ENCODE measurements around the gene STXBP5.

The STXBP5 gene

DNA sequence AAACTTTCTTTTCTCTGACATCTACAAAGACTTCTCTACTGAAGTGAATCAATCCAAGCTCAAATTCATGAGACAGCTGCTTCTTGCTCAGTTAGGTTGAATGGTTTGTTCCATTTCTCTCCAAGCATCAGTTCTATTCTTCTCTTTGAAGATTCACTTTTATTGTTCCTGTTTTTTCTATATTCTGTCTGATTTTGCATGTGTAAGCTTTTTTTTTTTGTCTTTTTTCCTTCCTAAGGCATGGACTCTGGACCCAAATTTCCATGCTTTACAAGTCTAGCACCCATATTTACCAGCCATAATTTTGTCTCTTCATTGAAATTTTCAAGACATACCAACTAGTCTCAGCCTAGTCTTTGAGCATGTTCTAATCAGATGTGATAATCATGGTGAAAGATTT lies 25.9 kb upstream of the STXBP5 start:
- DNase-seq (ENCODE audit: low spot score): no peak

DNA sequence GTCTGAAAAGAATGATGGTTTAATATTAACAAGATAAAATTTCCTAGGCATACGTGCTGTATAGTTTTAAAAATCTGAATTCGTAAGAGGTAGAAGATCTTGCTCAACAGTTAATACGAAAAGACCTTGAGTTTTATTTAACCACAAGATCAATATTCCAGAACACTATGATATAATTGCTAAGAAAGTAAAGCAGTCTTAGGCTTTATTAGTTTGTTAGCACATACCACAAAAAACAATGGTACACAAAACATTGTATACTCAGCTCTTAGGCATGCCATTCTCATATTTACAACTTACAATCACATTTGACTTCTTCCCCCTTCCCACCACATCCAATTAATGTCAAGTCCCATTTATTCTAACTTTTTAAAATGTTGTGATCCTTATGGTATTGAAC lies 24.4 kb upstream of the STXBP5 start:
- no peak for DNase-seq (ENCODE audit: low spot score)

DNA sequence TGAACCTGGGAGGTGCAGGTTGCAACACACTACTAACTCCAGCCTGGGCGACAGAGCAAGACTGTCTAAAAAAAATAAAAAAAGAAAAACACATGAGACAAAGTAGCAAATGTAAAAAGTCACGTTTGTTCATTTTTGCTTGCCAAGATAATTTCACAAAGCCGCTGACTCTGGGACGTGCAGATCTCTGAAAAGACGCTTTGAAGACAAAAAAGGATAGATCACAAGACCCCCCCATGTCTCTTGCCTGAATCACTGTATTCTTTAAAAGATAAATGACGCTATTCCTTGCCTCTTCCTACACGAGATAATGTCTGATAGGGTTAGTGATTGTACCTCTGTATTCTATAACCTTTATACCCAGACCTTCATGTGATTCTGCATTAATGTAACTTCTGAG lies 23.3 kb upstream of the STXBP5 start:
- DNase-seq (ENCODE audit: low spot score): no peak

GRCh38 chr6:147184379-147184778 lies 19.8 kb upstream of the STXBP5 start:
- DNase-seq (ENCODE audit: low spot score): no peak

DNA sequence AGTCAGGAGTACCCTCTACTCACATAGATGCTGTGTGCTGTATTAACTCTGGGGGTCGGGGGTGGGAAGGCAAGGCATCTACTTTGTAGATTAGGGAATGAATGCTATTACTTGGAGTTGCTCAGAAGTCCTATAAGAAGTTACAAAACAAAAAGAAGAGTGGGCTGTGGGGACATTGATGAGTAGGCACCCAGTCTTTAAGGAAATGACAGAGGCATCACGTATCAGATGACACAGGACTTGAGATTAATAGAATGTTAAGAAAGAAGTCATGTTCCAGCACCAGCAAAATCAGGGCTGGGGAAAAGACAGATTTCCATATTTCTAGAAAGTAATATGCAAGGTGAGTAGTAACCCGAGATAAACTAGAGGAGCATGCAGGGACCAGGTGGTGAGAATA lies 19.0 kb upstream of the STXBP5 start:
- no peak for DNase-seq (ENCODE audit: low spot score)

DNA sequence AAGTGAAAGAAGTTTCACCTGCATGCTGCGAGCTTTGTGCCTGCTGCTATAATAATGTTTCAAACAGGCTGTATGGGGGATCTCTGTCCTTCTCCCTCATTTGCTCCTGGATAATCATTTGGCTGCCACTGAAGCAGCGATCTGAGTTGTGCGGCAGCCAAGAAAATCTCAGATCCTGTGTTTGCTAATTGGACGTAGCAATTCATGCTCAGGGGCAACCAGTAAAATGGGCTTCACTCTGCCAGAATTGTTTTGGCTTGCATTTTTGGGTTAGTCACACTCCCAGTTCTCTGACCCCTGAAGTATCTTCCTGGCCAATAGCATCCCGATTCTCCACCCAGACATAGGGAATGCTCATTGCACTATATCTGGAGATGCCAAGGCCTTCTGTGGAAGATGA lies 13.7 kb upstream of the STXBP5 start:
- DNase-seq (ENCODE audit: low spot score): no peak

- no peak for DNase-seq (ENCODE audit: low spot score)
Measured at GRCh38 chr6:147192278-147192911, 11.8 kb upstream of the STXBP5 start.

DNA sequence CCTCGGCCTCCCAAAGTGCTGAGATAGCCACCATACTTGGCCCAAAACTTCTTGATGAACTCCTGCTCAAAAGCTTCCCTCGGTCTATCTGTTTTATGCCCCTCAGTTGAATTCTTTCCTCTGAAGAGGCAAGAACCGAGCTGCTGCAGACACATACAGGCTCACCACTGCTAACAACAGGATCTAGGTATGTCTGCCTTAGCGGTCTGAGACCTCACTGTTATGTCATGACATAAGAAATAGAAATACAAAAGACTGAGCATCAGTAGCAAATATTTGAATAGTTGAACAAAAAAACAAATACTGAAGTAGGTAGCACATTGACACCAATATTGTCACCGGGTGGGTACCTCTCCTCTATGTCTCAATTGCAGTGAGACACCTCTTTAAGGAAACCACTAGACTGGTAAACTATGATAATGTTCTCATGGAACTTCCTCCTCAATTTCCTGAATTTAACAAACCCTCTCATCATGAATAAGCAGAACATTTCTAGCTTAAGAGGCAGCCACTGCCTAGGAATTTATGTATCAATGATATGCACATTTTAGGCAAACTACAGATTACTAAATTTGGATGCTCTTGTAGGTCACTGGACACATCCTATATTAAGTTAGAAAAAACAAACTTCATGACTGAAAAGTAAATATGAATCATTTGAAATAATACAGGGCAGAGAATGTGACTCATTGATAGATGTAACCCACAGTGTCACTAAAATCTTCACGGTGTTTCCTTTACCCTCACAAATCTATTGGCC lies 9.4 kb upstream of the STXBP5 start:
- DNase-seq (ENCODE audit: low spot score): no peak

DNA sequence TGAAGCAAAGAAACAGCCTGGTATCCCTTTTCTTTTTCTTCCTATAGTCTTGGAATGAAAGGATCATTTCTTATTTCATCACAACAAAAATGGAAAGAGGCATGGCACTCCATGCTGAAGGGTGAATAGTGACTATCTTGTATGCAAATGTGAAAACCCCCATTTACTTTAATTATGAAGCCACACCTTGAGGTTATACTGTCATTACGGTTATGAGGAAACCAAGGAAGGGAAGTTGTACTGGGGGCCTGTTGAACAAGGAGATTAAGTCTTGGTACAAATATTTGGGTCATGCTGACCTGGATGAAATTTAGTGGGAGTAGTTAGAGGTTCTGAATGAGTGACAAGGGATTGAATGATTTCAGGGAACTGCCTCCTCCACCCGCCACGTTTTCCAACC lies 8.7 kb upstream of the STXBP5 start:
- DNase-seq (ENCODE audit: low spot score): no peak

- DNase-seq (ENCODE audit: low spot score): no peak
Measured at GRCh38 chr6:147195987-147196386, 8.2 kb upstream of the STXBP5 start.

DNA sequence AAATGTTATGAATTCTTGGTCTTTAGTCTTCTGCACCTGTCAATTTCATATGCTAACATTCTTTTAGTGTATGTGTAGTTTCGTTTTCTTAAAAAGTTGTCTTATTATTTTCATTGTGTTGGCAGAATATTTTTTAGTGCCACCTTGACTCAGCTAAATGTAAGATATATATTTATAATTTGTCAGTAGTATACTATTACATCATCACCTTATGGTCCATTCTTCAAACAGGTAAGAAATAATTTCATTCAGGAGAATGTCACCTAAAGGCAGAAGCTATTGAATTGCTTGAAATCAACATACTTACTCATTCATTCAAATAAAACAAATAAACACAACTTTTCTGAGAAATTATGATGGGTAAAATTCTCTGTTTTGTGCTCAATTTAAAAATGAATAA lies 3.5 kb upstream of the STXBP5 start:
- DNase-seq (ENCODE audit: low spot score): no peak

DNA sequence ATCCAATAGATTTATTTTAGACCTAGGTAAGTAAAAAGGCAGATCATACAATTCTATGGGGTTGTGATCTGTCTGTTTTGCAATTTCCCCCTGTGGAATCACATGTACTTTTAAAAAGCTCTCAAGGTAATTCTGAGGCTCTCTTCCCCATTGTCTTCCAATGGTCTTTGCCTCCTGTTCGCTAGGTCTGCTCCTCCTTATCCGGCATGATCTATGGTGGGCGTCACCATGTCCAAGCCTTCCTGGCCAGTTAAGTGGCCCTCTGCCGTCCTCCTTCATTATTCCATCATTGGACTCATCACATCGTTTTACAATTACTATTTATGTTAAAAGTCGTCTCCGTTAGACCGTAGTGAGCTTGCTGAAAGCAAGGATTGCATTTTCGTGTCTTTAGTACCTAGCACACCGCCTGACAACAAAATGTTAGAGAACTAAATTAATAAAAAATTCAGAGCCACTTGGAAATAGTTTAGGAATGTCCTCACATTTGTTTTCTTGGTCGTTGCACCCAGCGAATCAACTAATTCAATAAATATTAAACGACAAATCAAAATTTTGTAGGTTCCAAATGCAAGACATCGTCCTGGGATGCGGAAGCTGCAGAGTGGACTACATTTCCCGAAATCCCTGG lies 2.2 kb upstream of the STXBP5 start:
- DNase-seq (ENCODE audit: low spot score): peak; percentile 66

DNA sequence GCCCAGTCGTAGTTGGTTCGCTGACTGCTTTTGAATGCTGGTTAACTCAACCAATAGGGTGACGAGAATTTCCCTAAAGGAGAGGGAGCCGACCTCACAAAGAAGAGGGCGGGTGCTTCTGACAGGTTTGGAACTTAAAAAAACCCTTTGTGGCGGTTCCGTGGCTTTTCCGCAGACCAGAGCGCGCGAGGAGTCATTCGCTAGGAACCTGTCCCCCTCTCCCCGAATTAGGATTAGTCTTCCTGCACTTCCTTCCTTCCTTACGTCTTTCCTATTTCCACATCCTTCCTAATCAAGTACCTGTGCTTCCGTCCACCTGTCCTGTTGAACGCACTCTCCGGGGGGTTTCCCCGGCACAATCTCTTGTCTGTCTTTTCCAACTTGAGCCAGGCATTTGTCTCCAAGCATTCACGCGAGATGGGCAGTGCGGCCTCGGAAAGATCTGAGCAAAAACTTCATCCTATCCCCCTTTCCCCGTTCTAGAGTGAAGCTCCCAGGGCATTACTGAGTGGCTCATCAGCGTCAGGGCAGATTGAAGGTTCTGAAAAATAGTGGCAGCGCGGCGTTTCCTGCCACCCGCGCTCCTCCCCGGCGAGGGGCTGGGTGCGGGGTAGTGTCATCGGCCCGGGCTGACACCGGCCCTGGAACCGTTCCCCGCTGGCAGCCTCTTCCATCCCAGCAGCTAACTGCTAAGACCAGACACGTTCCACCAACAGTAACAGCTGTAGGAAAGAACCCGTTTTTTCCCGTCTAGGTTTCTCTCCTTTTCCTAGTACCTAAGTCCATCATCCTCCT lies 1.5 kb upstream of the STXBP5 start:
- peak; percentile 94 for DNase-seq (ENCODE audit: low spot score)

- DNase-seq (ENCODE audit: low spot score): peak; percentile 68
Measured at GRCh38 chr6:147203311-147204059, 732 bp upstream of the STXBP5 start.

DNA sequence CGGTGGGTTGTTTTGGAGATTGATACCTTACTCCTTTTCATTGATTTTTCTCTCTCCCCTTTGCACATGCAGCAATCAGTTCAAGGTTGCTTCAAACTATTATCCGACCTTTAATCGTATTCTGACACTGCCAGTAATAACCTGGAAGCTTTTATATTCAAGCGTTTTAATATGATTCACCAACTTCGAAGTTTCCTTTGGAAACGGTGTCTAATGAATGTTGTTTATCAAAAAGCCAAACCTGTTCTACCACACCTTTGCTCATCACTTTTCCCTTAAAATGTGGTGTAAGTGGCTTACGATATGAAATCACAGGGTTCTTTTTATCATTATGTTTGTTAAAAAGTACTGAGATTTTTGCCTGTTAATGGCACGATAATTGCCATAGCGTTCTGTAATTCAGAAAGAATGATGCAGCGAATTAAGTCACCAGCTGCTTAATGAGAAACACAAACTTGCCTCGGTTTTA lies 660 bp downstream of the STXBP5 start:
- no peak for DNase-seq (ENCODE audit: low spot score)

DNA sequence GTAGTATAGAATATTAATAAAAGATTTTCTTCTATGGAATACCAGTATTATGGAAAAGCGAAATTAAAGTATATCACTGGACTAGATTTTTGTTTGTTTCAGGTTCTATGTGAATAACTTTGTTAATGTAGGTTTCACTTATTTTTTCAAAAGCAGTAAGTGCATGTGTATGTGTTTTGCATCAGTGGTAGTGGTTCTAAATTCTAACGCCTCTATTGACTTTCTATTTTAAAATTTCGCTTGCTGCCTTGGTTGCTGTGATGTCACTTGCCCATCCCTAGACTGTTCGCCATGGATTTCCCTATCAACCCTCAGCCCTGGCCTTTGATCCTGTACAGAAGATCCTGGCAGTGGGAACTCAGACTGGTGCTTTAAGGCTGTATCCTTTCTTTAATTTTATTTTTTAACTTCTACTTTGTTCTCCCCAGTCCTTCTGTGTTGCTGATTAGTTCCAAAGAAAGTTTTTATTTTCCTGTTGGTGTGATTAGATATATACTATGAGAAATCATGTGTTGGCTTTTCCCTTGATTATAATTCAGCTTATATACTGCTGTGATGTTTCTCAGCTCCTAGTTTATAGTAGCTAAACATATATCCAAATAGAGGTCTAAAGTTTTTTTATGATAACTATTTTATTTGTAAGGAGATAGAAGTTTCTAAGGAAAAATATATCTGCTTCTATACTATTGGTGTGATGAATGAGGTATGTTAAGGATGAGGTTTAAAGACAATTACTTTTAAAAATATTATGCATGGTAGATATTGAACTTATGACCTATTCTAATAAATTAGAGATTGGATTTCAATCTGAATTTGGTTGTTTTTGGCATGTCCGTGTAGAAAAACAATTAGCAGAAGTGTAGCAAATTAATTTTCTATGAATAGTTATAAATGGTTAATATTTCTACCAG lies 1.7 kb downstream of the STXBP5 start:
- DNase-seq (ENCODE audit: low spot score): peak; percentile 23

DNA sequence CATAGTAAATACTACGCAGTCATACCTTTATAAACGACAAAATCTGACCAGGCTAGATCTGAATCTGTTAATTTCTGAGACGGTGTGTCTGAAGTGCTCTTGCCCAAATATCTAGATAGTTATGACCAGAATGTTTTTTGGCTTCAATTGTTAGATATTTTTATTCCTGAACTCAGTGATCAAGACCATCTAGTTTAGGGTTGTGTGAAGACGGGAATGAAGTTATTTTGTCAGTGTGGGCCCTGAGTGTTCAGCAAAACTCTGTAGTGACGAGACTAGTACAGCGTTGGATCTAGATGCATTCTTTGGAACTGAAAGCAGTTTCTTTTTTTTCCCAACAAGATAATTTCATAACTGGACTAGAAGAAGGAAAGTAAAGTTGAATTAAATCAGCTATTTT lies 3.1 kb downstream of the STXBP5 start:
- no peak for DNase-seq (ENCODE audit: low spot score)

DNA sequence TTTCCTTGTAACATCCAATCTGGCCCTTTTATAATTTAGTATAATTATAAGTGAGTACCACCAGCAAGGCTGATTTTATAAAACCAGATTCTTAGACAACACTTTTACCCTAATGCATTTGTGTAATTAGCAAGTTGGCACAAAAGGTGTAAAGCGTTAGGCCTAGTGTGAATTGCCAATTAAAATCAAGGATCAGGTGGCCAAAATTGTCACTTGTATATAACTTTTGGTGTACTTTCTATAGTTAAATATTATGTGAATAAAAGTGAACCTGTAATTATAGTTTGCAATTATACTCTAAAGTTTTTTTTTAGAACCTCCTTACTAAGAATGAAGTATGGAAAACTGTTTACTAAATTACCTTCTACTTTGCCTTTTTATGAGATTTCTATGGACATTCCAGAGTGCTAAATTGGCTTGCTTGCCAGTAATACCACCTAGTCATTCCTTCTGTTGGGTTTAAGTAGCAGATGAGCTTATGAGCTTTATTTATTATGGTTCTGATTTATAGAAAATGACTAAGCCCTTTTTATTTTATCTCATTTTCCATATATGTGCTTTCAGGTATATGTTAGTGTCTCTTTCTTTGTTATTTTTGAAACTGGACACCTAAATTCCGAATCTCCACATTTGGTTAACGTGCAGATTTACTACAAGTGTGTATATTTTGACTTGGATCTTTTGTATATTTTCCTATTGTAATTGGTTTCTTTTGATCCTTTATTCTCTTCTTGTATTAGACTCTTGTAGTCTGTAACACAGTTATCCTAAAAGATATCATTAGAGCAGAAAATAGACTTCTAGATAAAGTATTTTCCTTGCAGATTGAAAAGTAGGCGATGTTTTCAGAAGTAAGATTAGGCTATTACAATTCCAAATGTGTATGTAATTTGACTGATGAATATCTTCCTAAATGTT lies 3.9 kb downstream of the STXBP5 start:
- DNase-seq (ENCODE audit: low spot score): no peak

DNA sequence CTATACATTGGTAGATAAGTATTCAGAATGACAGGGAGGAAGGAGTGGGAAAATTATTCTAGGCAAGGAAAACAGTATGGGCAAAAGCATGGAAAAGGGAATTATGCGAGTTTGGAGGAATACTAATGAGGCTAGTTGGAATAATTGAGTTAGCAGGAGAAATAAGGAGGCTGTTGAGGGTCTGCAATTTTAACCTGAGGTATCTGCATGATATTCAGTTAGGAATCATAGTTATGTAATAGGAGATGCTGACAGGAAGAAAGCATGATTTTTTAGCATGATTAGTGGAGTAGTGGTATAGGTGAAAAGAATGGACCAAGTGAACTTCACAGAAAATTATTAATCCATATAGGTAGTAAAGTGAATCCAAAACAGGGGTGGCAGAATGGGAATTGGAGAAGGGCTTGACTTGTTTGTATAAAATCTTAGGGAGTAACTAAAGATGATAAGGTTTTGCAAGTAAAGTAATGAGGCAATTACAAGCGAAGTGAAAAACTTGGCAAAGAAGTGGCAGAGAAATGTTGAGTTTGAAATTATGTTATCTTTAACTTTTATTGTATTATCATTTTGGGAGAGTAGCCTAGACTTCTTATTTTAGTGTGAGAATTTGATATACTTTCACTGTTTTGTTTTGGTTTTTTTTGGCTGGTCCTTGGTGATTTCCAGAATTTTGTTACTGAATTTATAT lies 5.7 kb downstream of the STXBP5 start:
- no peak for DNase-seq (ENCODE audit: low spot score)
